Measurements from ENCODE around the gene TBC1D5. TPM values are rescaled to one million over a fixed set of nuclear protein-coding genes. Genes with fewer than 3 reads are reported as not detected.

The TBC1D5 gene
- total and polyA plus RNA-seq, 2 of the 4 experiments (the other 2 are of a cell fraction) = 16.4 to 57.0 TPM

DNA sequence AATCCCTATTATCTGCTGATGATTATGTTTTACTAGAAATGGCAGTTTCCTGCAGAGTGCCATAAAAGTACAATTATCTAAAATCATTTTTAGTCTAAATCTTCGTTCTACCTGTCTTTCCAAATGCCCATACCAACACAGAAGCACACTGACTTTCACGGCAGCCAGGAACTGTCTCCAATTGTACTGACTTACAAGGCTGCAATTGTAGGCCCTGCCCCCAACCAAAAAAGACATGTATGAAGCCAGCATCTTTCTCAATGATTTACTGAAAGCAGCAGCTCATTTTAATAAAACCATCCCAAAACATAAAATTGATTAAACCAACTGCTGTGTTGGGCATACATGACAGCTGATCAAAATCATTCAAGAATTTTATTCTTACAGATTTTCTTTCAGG is 119.0 kb downstream of the TBC1D5 start:
- intact Hi-C loops (cut with micrococcal nuclease) (no loop called here), dilution Hi-C loops (cut with HindIII; ENCODE audit: low sequenced_read_pairs, unreplicated experiment) (no loop called here), in situ Hi-C loops (cut with MboI; ENCODE audit: low sequenced_read_pairs) (no loop called here)
- H3K23ac ChIP-seq (ENCODE audit: low read depth, low read length) = no peak overlapping the region
- H3K4me1 ChIP-seq (ENCODE audit: control insufficient read depth, insufficient read depth, low read length) = peaks cover 2% of the 10 kb centered on the region
- H3K79me1 ChIP-seq (ENCODE audit: low read depth in 1 of 2, low read length in 2 of 2) = no peaks in the 10 kb centered on the region; a peak in 1 of 4 replicates
- no peak overlapping the region for H4K5ac ChIP-seq (ENCODE audit: low read depth, low read length)
- no peak overlapping the region for H3K4ac ChIP-seq (ENCODE audit: low read depth, low read length)
- H4K20me1 ChIP-seq (ENCODE audit: insufficient read depth, low read length) = no peaks in the 10 kb centered on the region
- CTCF ChIA-PET = interaction anchor here (0.9 kb wide), 1 partner anchor 18 kb away, joined by 3 read pairs; no protein-coding TSS in a partner anchor
- TF ChIP-seq POLR2A (IDR thresholded peaks at IDR 0.05; ENCODE audit: low read depth, low read length) = no peak
- no peak for TF ChIP-seq CTCF (conservative IDR thresholded peaks at IDR 0.05; ENCODE audit: low read depth, low read length)
- TF ChIP-seq FOS (IDR thresholded peaks at IDR 0.05; ENCODE audit: low read depth, low read length) = no peak
- no peak for TF ChIP-seq CHD1 (IDR thresholded peaks at IDR 0.05; ENCODE audit: low read depth, low read length)
- no peak for TF ChIP-seq MXI1 (IDR thresholded peaks at IDR 0.05; ENCODE audit: borderline replicate concordance, low read depth, low read length)
- TF ChIP-seq CEBPB (IDR thresholded peaks at IDR 0.05; ENCODE audit: low read depth, low read length) = no peak
- no peak for TF ChIP-seq RAD21 (IDR thresholded peaks at IDR 0.05; ENCODE audit: low read length)
- TF ChIP-seq MAFK (IDR thresholded peaks at IDR 0.05; ENCODE audit: low read depth, low read length) = no peak
- TF ChIP-seq BHLHE40 (IDR thresholded peaks at IDR 0.05; ENCODE audit: low read depth, low read length) = no peak
- no peak for TF ChIP-seq USF2 (IDR thresholded peaks at IDR 0.05; ENCODE audit: low read depth, low read length)
- no peak for TF ChIP-seq RFX5 (IDR thresholded peaks at IDR 0.05; ENCODE audit: low read depth, low read length)
- no peak for TF ChIP-seq SMC3 (IDR thresholded peaks at IDR 0.05; ENCODE audit: low read depth, low read length)
- TF ChIP-seq MAZ (IDR thresholded peaks at IDR 0.05; ENCODE audit: borderline replicate concordance, low read depth, low read length) = no peak
- no peak overlapping the region for H4K8ac ChIP-seq (ENCODE audit: low read depth in 2 of 2, low read length in 2 of 2)
- H3K4me2 ChIP-seq (ENCODE audit: low read depth, low read length) = no peak overlapping the region
- H3K14ac ChIP-seq (replicated peaks; ENCODE audit: low read depth, low read length) = no peak overlapping the region
- whole genome bisulfite sequencing, 2 experiments (ENCODE audit: extremely low coverage in 2 of 2, insufficient read length in 1 of 2) = no CpG with 5 or more reads among the region's 2 CpGs
- H2AFZ ChIP-seq (replicated peaks; ENCODE audit: low read length, poor library complexity) = no peak overlapping the region
- no peak overlapping the region for H3K56ac ChIP-seq (ENCODE audit: extremely low read depth, insufficient read depth, low read length)
- ATAC-seq (ENCODE audit: low read depth) = no peak
- H3K18ac ChIP-seq (ENCODE audit: low read depth, low read length) = no peak overlapping the region
- DNase-seq = no peak
- no peaks in the 10 kb centered on the region for H3K9me1 ChIP-seq (ENCODE audit: insufficient read depth, low read length)
- H2AK9ac ChIP-seq (replicated peaks; ENCODE audit: low read depth, low read length, poor library complexity) = no peak overlapping the region
- no peaks in the 10 kb centered on the region for H3K9me3 ChIP-seq (ENCODE audit: control insufficient read depth, insufficient read depth, low read length)
- H3K27ac ChIP-seq (ENCODE audit: insufficient read depth, low read length) = no peak overlapping the region
- H2BK5ac ChIP-seq (ENCODE audit: low read depth, low read length, poor library complexity, severe bottlenecking) = no peak overlapping the region
- POLR2A ChIA-PET (ENCODE audit: unreplicated experiment) = no interaction called here
- no peak overlapping the region for H3K4me3 ChIP-seq (ENCODE audit: insufficient read depth, low read depth, low read length)
- 0 out of 2 replicates have a peak, but pooled peaks cover 3% of the 10 kb centered on the region for H3K36me3 ChIP-seq (ENCODE audit: control insufficient read depth, insufficient read depth, low read length)
- H2BK120ac ChIP-seq (ENCODE audit: low read depth, low read length) = no peak overlapping the region
- no peak overlapping the region for H2BK15ac ChIP-seq (ENCODE audit: low read depth, low read length)
- no peaks in the 10 kb centered on the region for H3K27me3 ChIP-seq (ENCODE audit: control insufficient read depth, insufficient read depth, low read length)
- no peak overlapping the region for H3K9ac ChIP-seq (ENCODE audit: low read depth, low read length)
- no peak overlapping the region for H4K91ac ChIP-seq (ENCODE audit: insufficient read depth, low read depth, low read length)
- BruUV-seq (replicated peaks) = no TSS peak
- H2AK5ac ChIP-seq (ENCODE audit: low read depth, low read length) = no peak overlapping the region
- no peak overlapping the region for H2BK20ac ChIP-seq (ENCODE audit: low read depth, low read length)

All from IMR-90 (cell line).